ENCODE data around the gene DIPK1B. TPM values are rescaled to one million over a fixed set of nuclear protein-coding genes. Genes with fewer than 3 reads are reported as not detected.

The DIPK1B gene
- total RNA-seq, 6 donors from 2014 or later: 9.7 to 24.1 (median 17.0) TPM

DNA sequence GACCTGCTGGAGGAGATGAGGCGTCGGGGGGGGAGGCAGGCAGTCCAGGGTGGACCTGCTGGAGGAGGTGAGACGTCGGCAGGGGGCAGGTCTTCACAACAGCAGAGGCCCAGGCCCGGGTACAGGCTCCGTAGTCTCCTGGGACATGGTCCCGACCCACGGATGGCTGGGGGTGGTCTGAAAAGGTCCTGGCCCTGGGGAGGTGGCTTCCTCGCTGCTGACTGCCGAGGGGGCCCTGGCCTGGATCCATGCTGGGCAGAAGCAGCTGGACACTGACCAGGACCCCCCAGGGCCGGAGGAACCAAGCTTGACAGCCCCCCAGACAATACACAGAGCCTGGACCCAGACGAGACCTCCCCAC is 41.1 kb upstream of the DIPK1B start:
- peak in 1 of 2 donors; percentile 51 for DNase-seq
- 31 to 34% methylated on average over 6 to 10 of the region's 12 CpGs for WGBS, 2 donors
- Histone ChIP-seq H3K27me3 (peaks cover 0 to 5% (median 1%) of the 10 kb centered on the region in 4 donors), H3K9me3 (no peaks in the 10 kb centered on the region), H3K36me3 (peaks cover 0 to 90% (median 40%) of the 10 kb centered on the region in 4 donors), H3K27ac (peak overlapping the region; percentile 44 to 91 (median 84)), H3K4me1 (peaks cover 15 to 67% (median 34%) of the 10 kb centered on the region in 4 donors), H3K4me3 (peak overlapping the region in 3 of 4 donors; percentile 10 to 64 (median 59))
- no peak for TF ChIP-seq POLR2A (IDR thresholded peaks at IDR 0.05)
- TF ChIP-seq, protein P1, sequence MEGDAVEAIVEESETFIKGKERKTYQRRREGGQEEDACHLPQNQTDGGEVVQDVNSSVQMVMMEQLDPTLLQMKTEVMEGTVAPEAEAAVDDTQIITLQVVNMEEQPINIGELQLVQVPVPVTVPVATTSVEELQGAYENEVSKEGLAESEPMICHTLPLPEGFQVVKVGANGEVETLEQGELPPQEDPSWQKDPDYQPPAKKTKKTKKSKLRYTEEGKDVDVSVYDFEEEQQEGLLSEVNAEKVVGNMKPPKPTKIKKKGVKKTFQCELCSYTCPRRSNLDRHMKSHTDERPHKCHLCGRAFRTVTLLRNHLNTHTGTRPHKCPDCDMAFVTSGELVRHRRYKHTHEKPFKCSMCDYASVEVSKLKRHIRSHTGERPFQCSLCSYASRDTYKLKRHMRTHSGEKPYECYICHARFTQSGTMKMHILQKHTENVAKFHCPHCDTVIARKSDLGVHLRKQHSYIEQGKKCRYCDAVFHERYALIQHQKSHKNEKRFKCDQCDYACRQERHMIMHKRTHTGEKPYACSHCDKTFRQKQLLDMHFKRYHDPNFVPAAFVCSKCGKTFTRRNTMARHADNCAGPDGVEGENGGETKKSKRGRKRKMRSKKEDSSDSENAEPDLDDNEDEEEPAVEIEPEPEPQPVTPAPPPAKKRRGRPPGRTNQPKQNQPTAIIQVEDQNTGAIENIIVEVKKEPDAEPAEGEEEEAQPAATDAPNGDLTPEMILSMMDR (IDR thresholded peaks at IDR 0.05): no peak
- no peak for TF ChIP-seq POLR2AphosphoS5 (IDR thresholded peaks at IDR 0.05)
- no peak for TF ChIP-seq EP300 (IDR thresholded peaks at IDR 0.05)
- no peak for ATAC-seq (ENCODE audit: low FRiP score in 2 of 2)

DNA sequence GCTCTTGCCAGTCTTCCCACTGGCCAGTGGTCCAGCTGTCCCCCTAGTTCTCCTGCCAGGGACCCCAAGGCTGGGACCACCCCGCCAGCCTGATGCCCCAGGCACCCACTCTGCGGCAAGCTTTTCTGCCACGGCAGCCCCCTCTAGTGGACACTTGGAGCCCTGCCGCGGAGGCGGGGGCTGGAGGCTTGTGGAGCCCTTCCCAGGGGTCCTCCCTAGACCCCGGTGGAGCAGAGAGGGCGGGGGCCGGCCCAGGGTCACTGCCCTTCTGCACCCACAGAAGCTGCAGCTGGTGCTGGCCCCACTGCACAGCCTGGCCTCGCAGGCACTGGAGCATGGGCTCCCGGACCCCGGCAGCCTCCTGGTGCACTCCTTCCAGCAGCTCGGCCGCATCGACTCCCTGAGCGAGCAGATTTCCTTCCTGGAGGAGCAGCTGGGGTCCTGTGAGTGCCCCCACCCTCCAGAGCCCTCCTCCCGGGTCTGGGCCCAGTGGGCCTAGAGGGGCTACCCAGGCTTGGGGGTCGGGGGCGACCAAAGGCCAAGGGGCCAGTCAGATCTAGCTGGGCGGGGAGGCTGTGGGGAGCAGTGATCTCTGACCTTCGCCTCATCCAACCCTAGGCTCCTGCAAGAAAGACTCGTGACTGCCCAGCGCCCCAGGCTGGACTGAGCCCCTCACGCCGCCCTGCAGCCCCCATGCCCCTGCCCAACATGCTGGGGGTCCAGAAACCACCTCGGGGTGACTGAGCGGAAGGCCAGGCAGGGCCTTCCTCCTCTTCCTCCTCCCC is 40.5 kb upstream of the DIPK1B start:
- Histone ChIP-seq H3K27ac (peak overlapping the region; percentile 44 to 91 (median 84)), H3K9me3 (no peaks in the 10 kb centered on the region), H3K27me3 (peaks cover 0 to 1% (median 0%) of the 10 kb centered on the region in 4 donors), H3K4me1 (peaks cover 12 to 67% (median 32%) of the 10 kb centered on the region in 4 donors), H3K4me3 (peak overlapping the region in 3 of 4 donors; percentile 10 to 64 (median 59)), H3K36me3 (peaks cover 0 to 90% (median 44%) of the 10 kb centered on the region in 4 donors)
- peak in 1 of 2 donors; percentile 89 for DNase-seq
- WGBS, 2 donors: 51 to 100% methylated on average over 3 to 27 of the region's 27 CpGs
- TF ChIP-seq POLR2AphosphoS5 (IDR thresholded peaks at IDR 0.05) (peak in 1 of 2 donors; percentile 6), POLR2A (IDR thresholded peaks at IDR 0.05) (peak in 1 of 4 donors; percentile 22), EP300 (IDR thresholded peaks at IDR 0.05) (no peak)
- TF ChIP-seq, protein P1 (IDR thresholded peaks at IDR 0.05): peak; percentile 66 to 83 (median 78)
- peak in 1 of 2 donors; percentile 31 for ATAC-seq (ENCODE audit: low FRiP score in 2 of 2)

DNA sequence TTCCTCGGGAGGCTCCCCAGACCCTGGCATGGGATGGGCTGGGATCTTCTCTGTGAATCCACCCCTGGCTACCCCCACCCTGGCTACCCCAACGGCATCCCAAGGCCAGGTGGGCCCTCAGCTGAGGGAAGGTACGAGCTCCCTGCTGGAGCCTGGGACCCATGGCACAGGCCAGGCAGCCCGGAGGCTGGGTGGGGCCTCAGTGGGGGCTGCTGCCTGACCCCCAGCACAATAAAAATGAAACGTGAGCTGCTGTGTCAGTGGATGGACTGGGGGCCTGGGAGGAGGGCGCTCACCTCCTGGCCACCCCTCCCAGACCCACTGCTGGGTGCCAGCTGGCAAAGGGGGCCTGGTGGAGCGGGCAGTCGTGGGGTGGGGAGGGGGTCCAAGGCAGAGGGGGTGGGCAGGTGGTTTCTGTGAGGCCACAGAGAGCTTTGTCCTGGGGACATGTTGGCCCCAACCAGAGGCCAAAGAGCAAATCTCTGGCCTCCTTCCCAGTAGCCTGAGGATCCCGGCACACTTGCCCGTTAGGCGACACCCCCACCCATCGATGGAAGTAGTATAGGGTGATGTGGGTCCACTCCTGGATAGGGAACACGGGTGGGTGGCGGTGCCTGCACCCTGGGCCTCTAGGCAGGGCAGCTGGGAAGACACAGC is 39.8 kb upstream of the DIPK1B start:
- H3K27me3 ChIP-seq: no peaks in the 10 kb centered on the region
- peaks cover 12 to 67% (median 34%) of the 10 kb centered on the region in 4 donors for H3K4me1 ChIP-seq
- H3K36me3 ChIP-seq: peaks cover 0 to 89% (median 46%) of the 10 kb centered on the region in 4 donors
- peak in 1 of 2 donors; percentile 53 for DNase-seq
- H3K27ac ChIP-seq: peak overlapping the region; percentile 44 to 91 (median 84)
- H3K4me3 ChIP-seq: peak overlapping the region in 1 of 4 donors; percentile 64
- TF ChIP-seq, protein P1 (IDR thresholded peaks at IDR 0.05): peak in 1 of 6 experiments; percentile 5
- TF ChIP-seq EP300 (IDR thresholded peaks at IDR 0.05): no peak
- H3K9me3 ChIP-seq: no peaks in the 10 kb centered on the region
- 56 to 68% methylated on average over 4 to 12 of the region's 14 CpGs for WGBS, 2 donors
- no peak for ATAC-seq (ENCODE audit: low FRiP score in 2 of 2)

DNA sequence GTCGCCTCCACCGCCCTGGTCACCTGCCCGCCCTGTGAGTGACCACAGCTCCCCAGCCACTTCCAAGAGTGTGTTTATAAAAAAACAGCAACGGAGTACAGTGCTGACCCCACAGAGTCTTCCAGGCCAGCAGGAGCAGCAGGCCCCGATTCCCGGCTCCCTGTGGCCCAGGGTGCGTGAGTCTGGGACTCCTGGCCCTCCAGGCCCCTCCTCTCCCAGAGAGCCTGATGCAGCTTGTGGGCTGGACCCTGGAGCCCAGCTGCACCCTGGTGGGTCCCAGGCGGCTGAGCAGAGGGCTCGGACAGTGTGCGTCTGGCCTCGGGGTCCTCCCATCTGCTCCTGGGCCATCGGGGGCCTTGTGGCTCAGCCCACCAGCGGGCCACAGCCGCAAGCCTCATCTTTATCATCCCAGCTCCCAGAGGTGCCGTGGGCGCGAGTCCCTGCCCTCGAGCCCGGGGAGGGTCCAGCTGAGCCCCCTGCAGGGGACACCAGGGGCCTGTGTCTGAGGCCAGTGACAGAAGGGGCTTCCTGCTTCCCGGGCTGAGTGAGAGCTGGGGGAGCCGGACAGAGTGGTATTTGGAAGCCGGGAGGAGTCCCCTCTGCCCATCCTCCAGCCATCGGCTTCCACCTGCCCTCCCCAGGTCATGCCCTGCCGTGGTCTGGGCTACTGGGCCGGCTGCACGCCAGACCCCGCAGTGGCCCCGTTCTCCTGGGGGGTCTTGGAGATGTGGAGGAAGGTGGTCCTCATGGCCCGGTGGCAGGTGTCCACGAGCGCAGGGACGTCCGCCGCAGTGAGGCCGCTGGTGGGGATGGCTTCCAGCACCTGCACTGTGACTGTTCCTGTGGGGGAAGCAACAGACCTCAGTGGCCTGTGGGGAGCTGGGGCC is 39.0 kb upstream of the DIPK1B start:
- ATAC-seq (ENCODE audit: low FRiP score in 2 of 2) (no peak), DNase-seq (peak in 1 of 2 donors; percentile 81)
- H3K27ac ChIP-seq: peak overlapping the region; percentile 44 to 91 (median 84)
- peaks cover 0 to 84% (median 43%) of the 10 kb centered on the region in 4 donors for H3K36me3 ChIP-seq
- H3K27me3 ChIP-seq: no peaks in the 10 kb centered on the region
- H3K4me1 ChIP-seq: peaks cover 16 to 74% (median 38%) of the 10 kb centered on the region in 4 donors
- peak in 1 of 2 donors; percentile 71 for TF ChIP-seq POLR2AphosphoS5 (IDR thresholded peaks at IDR 0.05)
- TF ChIP-seq EP300 (IDR thresholded peaks at IDR 0.05): no peak
- peak in 1 of 4 donors; percentile 29 for TF ChIP-seq POLR2A (IDR thresholded peaks at IDR 0.05)
- TF ChIP-seq, protein P1 (IDR thresholded peaks at IDR 0.05): no peak
- H3K4me3 ChIP-seq: peak overlapping the region in 1 of 4 donors; percentile 64
- WGBS, 2 donors: 52 to 69% methylated on average over 7 to 32 of the region's 35 CpGs
- H3K9me3 ChIP-seq: no peaks in the 10 kb centered on the region
